Measurements from ENCODE around the gene MUC5B.

Gene MUC5B

GRCh38 chr11:1192741-1193325, 30.0 kb upstream of the MUC5B start:
- no peak for DNase-seq (ENCODE audit: low read depth in 3 of 3)

- no peak for DNase-seq (ENCODE audit: low read depth in 3 of 3)
Observed at GRCh38 chr11:1193326-1194230, 29.3 kb upstream of the MUC5B start.

GRCh38 chr11:1194231-1194976, 28.5 kb upstream of the MUC5B start:
- DNase-seq (ENCODE audit: low read depth in 3 of 3), result no peak

GRCh38 chr11:1194977-1195681, 27.7 kb upstream of the MUC5B start:
- no peak for DNase-seq (ENCODE audit: low read depth in 3 of 3)

- no peak for DNase-seq (ENCODE audit: low read depth in 3 of 3)
Observed at GRCh38 chr11:1195682-1196515, 27.0 kb upstream of the MUC5B start.

GRCh38 chr11:1196516-1197391, 26.1 kb upstream of the MUC5B start:
- no peak for DNase-seq (ENCODE audit: low read depth in 3 of 3)

GRCh38 chr11:1197431-1197885, 25.4 kb upstream of the MUC5B start:
- DNase-seq (ENCODE audit: low read depth in 3 of 3), result no peak

GRCh38 chr11:1197886-1198560, 24.8 kb upstream of the MUC5B start:
- no peak for DNase-seq (ENCODE audit: low read depth in 3 of 3)

GRCh38 chr11:1198561-1199240, 24.2 kb upstream of the MUC5B start:
- no peak for DNase-seq (ENCODE audit: low read depth in 3 of 3)

GRCh38 chr11:1199241-1199750, 23.6 kb upstream of the MUC5B start:
- no peak for DNase-seq (ENCODE audit: low read depth in 3 of 3)

- no peak for DNase-seq (ENCODE audit: low read depth in 3 of 3)
Observed at GRCh38 chr11:1199751-1200610, 22.9 kb upstream of the MUC5B start.

- no peak for DNase-seq (ENCODE audit: low read depth in 3 of 3)
Observed at GRCh38 chr11:1200611-1201191, 22.2 kb upstream of the MUC5B start.

GRCh38 chr11:1201395-1202153, 21.3 kb upstream of the MUC5B start:
- DNase-seq (ENCODE audit: low read depth in 3 of 3), result no peak

GRCh38 chr11:1202154-1202775, 20.6 kb upstream of the MUC5B start:
- no peak for DNase-seq (ENCODE audit: low read depth in 3 of 3)

- DNase-seq (ENCODE audit: low read depth in 3 of 3), result peak; percentile 41 to 44 (median 44)
Observed at GRCh38 chr11:1202776-1203504, 19.9 kb upstream of the MUC5B start.

Measured in stimulated activated CD4-positive, alpha-beta T cell treated with anti-CD3 and anti-CD28 coated beads, TNF-alpha, amount 100 ng/mL, for 4 hours (primary cell).